ENCODE measurements around the gene BNC2.

Gene BNC2

GRCh38 chr9:16500386-16500785, 370.1 kb downstream of the BNC2 start:
- TF ChIP-seq, protein P1, sequence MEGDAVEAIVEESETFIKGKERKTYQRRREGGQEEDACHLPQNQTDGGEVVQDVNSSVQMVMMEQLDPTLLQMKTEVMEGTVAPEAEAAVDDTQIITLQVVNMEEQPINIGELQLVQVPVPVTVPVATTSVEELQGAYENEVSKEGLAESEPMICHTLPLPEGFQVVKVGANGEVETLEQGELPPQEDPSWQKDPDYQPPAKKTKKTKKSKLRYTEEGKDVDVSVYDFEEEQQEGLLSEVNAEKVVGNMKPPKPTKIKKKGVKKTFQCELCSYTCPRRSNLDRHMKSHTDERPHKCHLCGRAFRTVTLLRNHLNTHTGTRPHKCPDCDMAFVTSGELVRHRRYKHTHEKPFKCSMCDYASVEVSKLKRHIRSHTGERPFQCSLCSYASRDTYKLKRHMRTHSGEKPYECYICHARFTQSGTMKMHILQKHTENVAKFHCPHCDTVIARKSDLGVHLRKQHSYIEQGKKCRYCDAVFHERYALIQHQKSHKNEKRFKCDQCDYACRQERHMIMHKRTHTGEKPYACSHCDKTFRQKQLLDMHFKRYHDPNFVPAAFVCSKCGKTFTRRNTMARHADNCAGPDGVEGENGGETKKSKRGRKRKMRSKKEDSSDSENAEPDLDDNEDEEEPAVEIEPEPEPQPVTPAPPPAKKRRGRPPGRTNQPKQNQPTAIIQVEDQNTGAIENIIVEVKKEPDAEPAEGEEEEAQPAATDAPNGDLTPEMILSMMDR (IDR thresholded peaks at IDR 0.05; ENCODE audit: low read depth, low read length, missing control alignments) = no peak
- no peak overlapping the region for H3K4me3 ChIP-seq (ENCODE audit: low read depth, low read length)
- DNase-seq (ENCODE audit: low read depth) = no peak

DNA sequence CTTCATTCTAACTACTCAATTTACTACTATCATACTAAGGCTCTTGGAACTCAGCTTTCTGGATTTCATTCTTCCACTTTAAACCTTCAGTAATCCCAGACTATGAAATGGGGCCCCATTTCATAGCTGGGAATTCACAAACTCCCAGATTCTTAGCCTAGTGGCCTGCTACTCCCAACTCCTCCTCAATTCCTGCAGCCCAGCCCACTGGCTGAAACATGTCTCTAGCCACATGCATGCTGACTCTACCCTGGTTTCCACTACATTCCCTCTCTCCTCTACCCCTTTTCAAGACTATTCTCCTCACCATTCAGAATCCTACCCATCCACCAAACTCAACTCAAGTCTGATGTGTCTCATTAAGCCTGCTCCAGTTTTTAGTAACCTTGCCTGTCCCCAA, 370.6 kb downstream of the BNC2 start:
- no peak overlapping the region for H3K4me3 ChIP-seq (ENCODE audit: low read depth, low read length)
- no peak for DNase-seq (ENCODE audit: low read depth)
- TF ChIP-seq, protein P1 (IDR thresholded peaks at IDR 0.05; ENCODE audit: low read depth, low read length, missing control alignments) = no peak

GRCh38 chr9:16496908-16497307, 373.6 kb downstream of the BNC2 start:
- no peak for DNase-seq (ENCODE audit: low read depth)
- H3K4me3 ChIP-seq (ENCODE audit: low read depth, low read length) = no peak overlapping the region
- TF ChIP-seq, protein P1 (IDR thresholded peaks at IDR 0.05; ENCODE audit: low read depth, low read length, missing control alignments) = no peak

DNA sequence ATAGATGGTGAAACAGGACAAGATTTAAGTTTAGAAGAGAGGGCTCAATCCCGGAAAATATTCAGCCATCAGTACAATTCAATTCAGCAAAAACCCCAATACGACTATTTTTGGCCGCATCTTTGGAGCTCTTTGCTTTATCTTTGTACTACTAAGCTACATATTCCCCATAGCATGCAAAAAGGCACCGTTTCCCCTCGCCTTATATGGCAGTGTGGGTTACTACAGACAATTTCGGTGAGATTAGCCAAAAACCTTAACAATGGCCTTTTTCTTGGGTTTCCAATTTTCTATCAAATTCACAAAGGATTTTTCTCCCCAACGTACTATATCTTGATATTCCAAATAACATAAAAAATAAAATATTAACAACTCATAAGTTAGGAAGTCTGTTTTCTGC, 382.6 kb downstream of the BNC2 start:
- no peak overlapping the region for H3K4me3 ChIP-seq (ENCODE audit: low read depth, low read length)
- DNase-seq (ENCODE audit: low read depth) = no peak
- TF ChIP-seq, protein P1 (IDR thresholded peaks at IDR 0.05; ENCODE audit: low read depth, low read length, missing control alignments) = no peak

DNA sequence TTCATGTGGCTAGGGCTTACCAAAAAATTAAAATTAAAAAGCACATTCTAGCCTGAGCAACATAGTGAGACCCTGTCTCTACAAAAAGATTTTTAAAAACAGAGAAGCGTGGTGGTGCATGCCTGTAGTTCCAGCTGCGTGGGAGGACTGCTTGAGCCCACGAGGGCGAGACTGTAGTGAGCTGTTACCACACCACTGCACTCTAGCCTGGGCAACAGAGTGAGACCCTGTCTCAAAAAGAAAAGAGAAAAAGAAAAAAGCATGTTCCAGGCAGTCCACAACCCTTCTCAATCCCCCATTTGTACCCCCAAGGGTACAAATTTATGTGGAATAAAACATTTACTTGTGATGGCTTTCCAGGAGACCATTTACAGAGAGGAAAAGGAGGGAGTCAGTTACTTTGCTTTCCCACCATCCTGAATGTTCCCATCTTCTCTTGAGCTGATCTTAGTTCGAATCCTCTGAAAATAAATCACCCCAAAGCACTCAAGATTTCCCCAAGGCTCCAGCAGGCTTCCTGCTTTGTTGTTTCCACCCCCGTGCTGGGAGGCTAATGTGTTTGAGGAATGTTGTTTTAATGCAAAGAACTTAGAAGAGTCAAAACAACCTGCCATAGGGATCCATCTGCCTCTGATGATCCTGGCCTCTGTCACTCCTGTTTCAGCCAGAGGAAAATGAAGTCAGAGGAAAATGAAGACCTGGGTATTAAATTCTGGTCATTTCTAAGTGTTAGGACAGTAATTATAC, 384.7 kb downstream of the BNC2 start:
- H3K4me3 ChIP-seq (ENCODE audit: low read depth, low read length) = no peak overlapping the region
- DNase-seq (ENCODE audit: low read depth) = no peak
- TF ChIP-seq, protein P1 (IDR thresholded peaks at IDR 0.05; ENCODE audit: low read depth, low read length, missing control alignments) = no peak

DNA sequence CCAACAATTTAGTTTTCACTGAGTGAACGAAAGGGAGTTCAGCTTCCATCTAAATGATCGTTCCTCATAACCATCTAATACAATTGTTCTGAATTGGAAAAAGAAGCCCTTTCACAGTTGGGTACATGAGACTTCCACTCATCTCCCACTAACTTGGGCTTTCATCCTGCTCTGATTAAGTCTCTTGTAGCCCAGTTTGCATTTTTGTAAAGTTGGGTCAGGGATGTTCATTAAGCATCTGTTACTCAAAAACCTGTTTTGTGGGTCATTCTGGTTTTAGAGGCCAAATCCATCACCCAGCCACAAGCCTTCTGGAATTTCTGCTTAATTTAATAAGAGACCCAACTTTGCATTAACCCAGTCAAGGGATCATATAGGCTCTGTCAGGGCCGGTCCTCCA, 385.3 kb downstream of the BNC2 start:
- DNase-seq (ENCODE audit: low read depth) = no peak
- TF ChIP-seq, protein P1 (IDR thresholded peaks at IDR 0.05; ENCODE audit: low read depth, low read length, missing control alignments) = no peak
- H3K4me3 ChIP-seq (ENCODE audit: low read depth, low read length) = no peak overlapping the region

- no peak for DNase-seq (ENCODE audit: low read depth)
These were observed 385.7 kb downstream of the BNC2 start for GRCh38 chr9:16484744-16485143.

More at GRCh38 chr9:16484744-16485143, 385.7 kb downstream of the BNC2 start:
- TF ChIP-seq, protein P1 (IDR thresholded peaks at IDR 0.05; ENCODE audit: low read depth, low read length, missing control alignments) = no peak
- H3K4me3 ChIP-seq (ENCODE audit: low read depth, low read length) = no peak overlapping the region
